Ovary (tissue), 9 donors: ENCODE results near the gene AOPEP. TPM values are rescaled to one million over a fixed set of nuclear protein-coding genes. Genes with fewer than 3 reads are reported as not detected.

Experiments
- DNase-seq, 5 donors: peaks; one replicate each; pipeline ENCODE4 v3.0.0-alpha.2; 2019 to 2020
- H3K27ac ChIP-seq, 2 donors: fragments of 200-600 bp; one replicate each; pipeline versions ENCODE4 v1.5.1 to v1.8.0; 2019 to 2022
- H3K27me3 ChIP-seq: fragments of 200-600 bp; one replicate; pipeline ENCODE4 v1.8.0; 2022
- H3K36me3 ChIP-seq: fragments of 200-600 bp; sonication (generic); one replicate; pipeline ENCODE4 v1.5.1; 2019
- H3K4me1 ChIP-seq: one replicate; pipeline ENCODE4 v1.8.1; 2013; ENCODE audit warnings: mild to moderate bottlenecking, moderate library complexity; ENCODE audit not compliant: insufficient read depth
- H3K4me3 ChIP-seq: fragments of 200-600 bp; sonication (generic); one replicate; pipeline ENCODE4 v1.5.1; 2017
- H3K9me3 ChIP-seq, 2 donors: fragments of 200-600 bp in 1 of 2; sonication (generic) in 1 of 2; one replicate each; pipeline versions ENCODE4 v1.5.1 to v1.8.1; 2013 to 2019; ENCODE audit warnings: mild to moderate bottlenecking in 1 of 2, moderate library complexity in 1 of 2
- CTCF ChIP-seq, 3 donors: fragments of 450-650 bp in 2 of 3; fragments of 200-600 bp in 1 of 3; IDR thresholded peaks; one replicate each; pipeline versions ENCODE4 v1.5.1 to v1.8.0; 2016 to 2022; ENCODE audit warnings: antibody characterized with exemption in 3 of 3, mild to moderate bottlenecking in 1 of 3
- EP300 ChIP-seq: sonication (generic); formaldehyde crosslinking; IDR thresholded peaks from one replicate; pipeline ENCODE4 v1.6.1; 2017; ENCODE audit warnings: antibody characterized with exemption
- POLR2A ChIP-seq: fragments of 450-650 bp; IDR thresholded peaks from one replicate; pipeline ENCODE4 v1.6.1; 2017; ENCODE audit warnings: antibody characterized with exemption, mild to moderate bottlenecking, moderate library complexity
- WGBS, 3 donors: extraction: QIAGEN DNeasy Blood & Tissue Kit in 1 of 3; methylation state at CpG; one replicate each; pipeline versions ENCODE4 v1.1.5 to v1.1.7; 2013 to 2017; 5-methylcytosine and 5-hydroxymethylcytosine counted together
- intact Hi-C, 4 donors: fragments of 100-400 bp; cut with DNase I; formaldehyde crosslinking; loops; one replicate each; pipeline versions ENCODE4 v1.11.0 to v1.15.1; 2022 to 2023
- polyA plus RNA-seq, 2 donors: library from polyadenylated mRNA; stranded (reverse); fragments of 200-250 nt in 1 of 2; fragments of 350-450 nt in 1 of 2; fragmentation: Illumina TruSeq in 1 of 2; extraction: RNeasy Lipid Tissue Mini Kit (QIAGEN cat#74804) in 1 of 2; gene quantifications; one replicate each; pipeline ENCODE4 v1.2.3, GENCODE V29; 2013 to 2014
- total RNA-seq, 7 donors: library from RNA; depleted of rRNA in 2 of 7; stranded (reverse); fragments of >200 nt in 2 of 7; fragmentation: NEBNext Ultra II Directional in 3 of 7; extraction: Animal tissue kit (Norgen Biotek cat#: 25700) in 3 of 7; gene quantifications; one replicate each; pipeline versions ENCODE4 v1.1.0 to v1.2.4, GENCODE V29; 2016 to 2023
- donor health status: DM: no; HTN: no; CAD: no; lungs with moderate emphysema.
- donor health status: DM: no; HTN: no; CAD: no.
- donor health status: Bipolar disorder and iron deficiency.
- donor health status: DM: yes; HTN: yes; CAD: no.
- donor health status: DM: no; HTN: no; CAD: no.
- donor health status: DM: yes; HTN: yes; CAD: no.

Gene AOPEP
- total and polyA plus RNA-seq, 9 donors = 40.0 to 141 (median 82.1) TPM

GRCh38 chr9:94905606-94906005 is 179.1 kb downstream of the AOPEP start:
- TF ChIP-seq POLR2A (no peak), CTCF (IDR thresholded peaks at IDR 0.05) (no peak), EP300 (no peak)
- peaks cover 16% of the 10 kb centered on the region for H3K4me1 ChIP-seq
- intact Hi-C loops = no loop called here
- no peaks in the 10 kb centered on the region for H3K36me3 ChIP-seq
- H3K27me3 ChIP-seq = no peaks in the 10 kb centered on the region
- H3K4me3 ChIP-seq = no peak overlapping the region
- no peak for DNase-seq
- no peak overlapping the region for H3K27ac ChIP-seq
- 96 to 98% (median 97%) methylated on average over 2 of the region's 2 CpGs for WGBS, 3 donors
- no peaks in the 10 kb centered on the region for H3K9me3 ChIP-seq

GRCh38 chr9:94906181-94906580 is 179.7 kb downstream of the AOPEP start:
- Histone ChIP-seq H3K27ac (no peak overlapping the region), H3K9me3 (no peaks in the 10 kb centered on the region), H3K27me3 (no peaks in the 10 kb centered on the region), H3K36me3 (no peaks in the 10 kb centered on the region), H3K4me3 (no peak overlapping the region), H3K4me1 (peaks cover 16% of the 10 kb centered on the region)
- TF ChIP-seq POLR2A (no peak), CTCF (IDR thresholded peaks at IDR 0.05) (no peak), EP300 (no peak)
- intact Hi-C loops = no loop called here
- DNase-seq = no peak
- WGBS, 3 donors = 86 to 96% (median 87%) methylated on average over 6 of the region's 6 CpGs

- Histone ChIP-seq H3K27me3 (no peaks in the 10 kb centered on the region), H3K36me3 (no peaks in the 10 kb centered on the region), H3K4me3 (no peak overlapping the region), H3K9me3 (no peaks in the 10 kb centered on the region), H3K4me1 (peaks cover 11% of the 10 kb centered on the region), H3K27ac (no peak overlapping the region)
- DNase-seq = no peak
- TF ChIP-seq POLR2A (no peak), CTCF (IDR thresholded peaks at IDR 0.05) (no peak), EP300 (no peak)
- WGBS, 3 donors = 70 to 87% (median 82%) methylated on average over 3 of the region's 3 CpGs
- intact Hi-C loops = no loop called here
Measured at GRCh38 chr9:94906713-94907112, 180.2 kb downstream of the AOPEP start.

GRCh38 chr9:94907264-94907936 is 180.9 kb downstream of the AOPEP start:
- DNase-seq = no peak
- H3K4me1 ChIP-seq = peaks cover 9% of the 10 kb centered on the region

More at GRCh38 chr9:94907264-94907936, 180.9 kb downstream of the AOPEP start:
- no peak overlapping the region for H3K4me3 ChIP-seq
- intact Hi-C loops = no loop called here
- no peaks in the 10 kb centered on the region for H3K36me3 ChIP-seq
- TF ChIP-seq POLR2A (no peak), EP300 (no peak), CTCF (IDR thresholded peaks at IDR 0.05) (no peak)
- no peaks in the 10 kb centered on the region for H3K27me3 ChIP-seq
- 73 to 75% (median 74%) methylated on average over 8 of the region's 8 CpGs for WGBS, 3 donors
- H3K9me3 ChIP-seq = no peaks in the 10 kb centered on the region
- H3K27ac ChIP-seq = no peak overlapping the region
